CD4-positive, alpha-beta T cell treated with Interleukin-17A for 4 hours (primary cell): ENCODE data around the gene VAPB.

Experiments used
- DNase-seq: peaks from one replicate; pipeline ENCODE4 v3.0.0-alpha.2; 2020; ENCODE audit warnings: mixed read lengths

Gene VAPB

DNA sequence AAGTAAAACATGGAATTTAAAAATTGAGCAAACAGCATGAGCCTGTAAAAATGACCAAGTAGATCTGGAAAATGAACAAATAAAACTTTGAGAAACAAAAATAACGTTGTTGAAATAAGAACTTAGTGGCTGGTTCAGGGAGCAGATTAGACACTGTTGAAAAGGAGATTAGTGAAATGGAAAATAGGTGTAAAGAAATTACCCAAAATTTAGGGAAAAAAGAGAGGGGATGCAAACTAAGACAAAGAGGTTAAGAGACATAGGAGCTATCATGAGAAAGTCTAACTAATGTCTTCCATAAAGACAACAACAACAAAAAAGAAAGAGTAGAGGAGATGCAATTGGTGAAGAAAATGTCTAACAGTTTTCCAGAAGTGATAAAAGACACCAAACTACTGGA lies 97.2 kb downstream of the VAPB start:
- no peak for DNase-seq

DNA sequence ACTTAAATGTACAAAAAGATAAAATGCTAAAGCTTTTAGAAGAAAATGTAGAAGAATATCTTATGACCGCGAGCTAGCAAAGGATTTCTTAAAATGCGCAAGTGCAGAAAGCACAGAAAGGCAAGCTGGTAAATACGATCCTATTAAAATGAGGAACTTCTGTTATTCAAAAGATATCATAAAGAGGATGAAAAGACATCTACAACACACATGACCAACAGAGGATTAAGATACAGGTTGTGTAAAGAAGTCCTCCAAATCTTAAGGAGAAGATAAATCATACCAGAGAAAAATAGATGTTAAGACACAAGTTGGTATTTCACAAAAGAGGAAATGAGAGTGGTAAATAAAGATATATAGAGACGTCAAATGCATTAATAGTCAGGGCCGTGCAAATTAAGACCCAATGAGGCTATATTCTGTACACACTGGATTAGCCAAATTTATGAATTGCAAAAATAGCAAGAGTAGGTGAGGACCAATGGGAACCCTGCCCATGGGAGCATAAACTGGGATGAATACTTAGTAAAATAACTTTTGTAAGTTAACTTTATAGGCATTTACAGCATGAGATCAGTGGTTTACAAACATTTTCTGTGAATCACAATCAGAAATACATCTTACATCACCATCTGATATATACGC lies 103.2 kb downstream of the VAPB start:
- DNase-seq: no peak

DNA sequence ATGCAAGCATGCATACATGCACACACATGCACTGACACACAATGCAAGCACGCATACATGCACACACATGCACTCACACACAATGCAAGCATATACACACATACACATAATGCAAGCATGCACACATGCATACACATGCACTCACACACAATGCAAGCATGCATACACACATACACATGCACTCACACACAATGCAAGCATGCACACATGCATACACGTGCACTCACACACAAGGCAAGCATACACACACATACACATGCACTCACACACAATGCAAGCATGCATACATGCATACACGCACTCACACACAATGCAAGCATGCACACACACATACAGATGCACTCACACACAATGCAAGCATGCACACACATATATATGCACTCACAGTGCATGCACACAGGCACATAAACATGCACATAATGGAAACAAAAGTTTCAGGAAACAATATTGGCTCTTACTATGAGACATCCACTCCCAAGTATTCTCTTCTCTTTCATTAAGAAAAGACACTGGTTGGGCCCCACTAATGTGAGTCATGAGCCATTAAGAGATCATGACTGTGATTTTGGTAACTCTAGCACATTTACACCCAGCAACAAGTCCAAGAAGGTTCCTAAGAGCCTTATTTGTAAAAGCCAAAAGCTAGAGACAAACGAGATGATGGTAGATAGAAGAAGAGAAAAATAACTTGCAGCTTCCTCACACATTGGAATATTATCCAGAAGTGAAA lies 103.9 kb downstream of the VAPB start:
- no peak for DNase-seq

DNA sequence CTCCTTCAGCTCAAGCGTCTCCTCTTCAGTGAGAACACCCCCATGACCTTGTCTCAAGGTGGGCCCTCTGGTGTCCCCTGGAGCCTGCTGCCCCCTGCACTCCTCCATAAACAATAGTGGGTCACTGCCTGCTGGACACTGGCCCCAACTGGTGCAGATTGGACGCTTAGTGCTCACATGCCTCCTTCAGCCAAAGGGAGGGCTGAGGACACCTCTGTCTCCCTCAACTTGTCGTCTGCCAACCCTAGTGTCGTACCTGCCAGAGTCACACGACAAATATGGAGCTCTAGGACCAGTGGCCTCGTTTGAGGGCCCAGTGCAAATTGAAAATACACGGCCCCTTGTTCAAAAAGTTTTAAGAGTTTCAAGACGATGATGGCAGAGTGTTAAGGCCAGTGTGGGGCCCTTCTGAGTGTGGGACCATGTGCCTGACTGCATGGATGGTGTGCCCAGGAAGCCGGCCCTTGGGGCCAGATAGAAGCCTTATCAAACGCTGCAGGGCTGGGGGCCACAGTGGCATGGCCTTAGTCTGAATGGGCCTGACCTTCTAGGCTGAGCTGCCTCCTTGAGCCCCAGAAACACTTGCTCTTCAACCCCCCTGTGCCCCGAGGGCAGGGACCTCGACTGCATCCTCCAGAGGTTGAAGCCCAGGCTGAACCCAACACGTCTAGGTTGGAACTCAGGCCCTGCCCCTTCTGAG lies 106.0 kb downstream of the VAPB start:
- DNase-seq: no peak

DNA sequence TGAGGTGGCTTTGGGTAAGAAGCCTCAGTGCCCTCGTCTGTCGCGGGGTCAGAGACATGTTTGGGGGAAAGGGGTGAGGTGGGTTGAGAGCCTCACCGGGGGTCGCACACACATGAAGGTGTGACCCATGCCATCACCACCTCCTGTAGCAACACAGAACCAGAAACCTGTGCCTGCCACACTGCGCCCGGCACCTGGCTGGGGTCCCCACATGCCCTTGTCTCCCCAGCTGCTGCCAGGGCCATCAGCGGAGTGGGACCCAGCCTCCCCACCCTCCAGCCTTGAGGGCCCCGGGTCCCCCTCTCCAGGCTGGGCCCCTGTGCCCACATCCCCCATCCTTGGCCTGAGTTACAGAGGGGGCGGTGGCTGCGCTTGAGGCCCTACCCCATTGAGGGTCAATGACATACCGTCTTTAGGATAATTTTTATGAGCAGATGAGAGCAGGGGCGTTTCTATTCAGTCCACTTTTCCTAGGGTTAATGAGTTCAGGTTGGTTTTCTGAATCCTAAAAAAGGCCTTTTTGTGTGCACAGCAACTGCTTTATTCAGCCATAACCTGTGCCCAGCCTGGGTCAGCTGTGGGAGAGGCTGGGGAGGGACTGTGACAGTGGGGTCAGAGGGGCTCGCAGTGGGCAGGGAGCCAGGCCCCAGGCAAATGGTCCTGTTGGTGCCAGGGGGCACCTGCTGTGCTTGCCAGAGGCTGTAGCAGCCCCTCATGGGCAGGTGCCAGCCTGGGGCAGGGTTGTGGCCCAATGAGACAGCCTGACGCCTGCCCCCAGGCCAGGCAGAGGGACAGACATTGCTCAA lies 106.8 kb downstream of the VAPB start:
- no peak for DNase-seq

DNA sequence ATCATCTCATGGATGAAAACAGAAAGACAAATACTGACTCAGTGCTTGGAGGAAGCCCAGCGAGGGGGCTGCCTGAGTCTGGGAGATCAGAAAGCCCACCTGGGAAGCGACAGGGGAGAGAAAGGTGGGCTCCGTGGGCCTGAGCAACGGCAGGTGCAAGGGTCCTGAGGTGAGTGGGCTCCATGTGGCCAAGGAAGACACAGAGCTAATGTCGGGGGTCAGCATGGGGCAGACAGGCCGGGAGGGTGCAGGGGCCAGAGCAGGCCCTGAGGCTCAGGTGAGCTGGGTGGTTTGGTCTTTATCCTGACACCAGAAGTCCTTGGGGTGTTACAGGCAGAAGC lies 107.4 kb downstream of the VAPB start:
- DNase-seq: no peak

DNA sequence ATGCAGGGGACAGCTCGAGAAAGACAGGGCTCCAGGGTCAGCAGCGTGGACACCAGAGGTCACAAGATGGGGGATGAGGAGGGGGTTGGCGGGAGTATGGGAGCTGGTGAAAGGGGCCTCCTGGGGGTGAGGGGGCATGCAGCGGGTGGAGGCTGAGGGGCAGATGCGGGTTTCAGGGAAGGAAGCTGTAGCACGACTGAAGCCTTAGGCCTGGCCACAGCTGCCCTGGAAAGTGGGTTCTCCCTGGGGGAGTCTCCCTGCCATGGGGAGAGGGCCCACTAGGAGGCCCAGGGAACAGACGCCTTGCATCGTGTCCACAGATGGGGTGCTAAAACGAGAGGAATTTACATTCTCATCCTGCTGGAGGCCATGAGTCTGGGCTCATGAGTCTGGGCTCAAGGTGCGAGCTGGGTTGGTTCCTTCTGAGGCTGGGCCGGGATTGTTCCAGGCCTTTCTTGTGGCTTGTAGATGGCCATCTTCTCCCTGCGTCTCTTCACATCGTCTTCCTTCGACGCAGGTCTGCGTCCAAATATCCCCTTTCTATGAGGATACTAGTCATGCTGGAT lies 108.1 kb downstream of the VAPB start:
- DNase-seq: no peak

DNA sequence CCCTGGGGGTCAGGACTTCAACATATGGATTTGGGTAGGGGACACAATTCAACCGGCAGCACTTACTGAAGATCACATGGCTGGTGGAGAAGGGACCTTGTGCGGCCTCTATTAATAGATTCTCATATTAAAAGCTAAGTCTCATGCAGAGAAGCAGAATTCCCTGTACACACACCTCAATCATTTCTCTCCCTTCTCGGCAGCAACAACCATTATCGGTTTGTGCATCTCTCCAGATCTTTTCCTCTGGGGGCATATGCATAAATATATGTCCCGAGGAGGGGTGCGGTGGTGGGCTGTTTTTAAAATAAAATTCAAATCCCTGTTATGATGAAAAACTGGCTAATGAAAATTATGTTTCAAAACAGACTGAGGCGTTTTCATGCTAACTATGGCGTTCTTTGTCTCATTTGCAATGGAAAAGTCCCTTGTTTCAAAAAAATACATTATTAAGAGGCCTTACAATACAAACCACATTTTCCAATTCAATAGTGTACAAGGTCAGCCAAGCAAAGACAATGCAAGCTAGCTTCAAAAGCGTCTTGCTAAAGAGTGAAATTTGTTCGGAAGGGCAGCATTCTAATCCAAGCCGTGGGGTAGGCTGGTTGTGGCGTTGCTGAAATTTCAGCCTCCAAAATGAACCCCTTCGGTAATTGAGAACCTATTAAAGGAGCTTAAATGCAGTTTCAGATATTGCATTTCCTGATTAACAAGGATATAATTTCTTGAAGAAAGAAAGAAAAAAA lies 108.9 kb downstream of the VAPB start:
- no peak for DNase-seq

DNA sequence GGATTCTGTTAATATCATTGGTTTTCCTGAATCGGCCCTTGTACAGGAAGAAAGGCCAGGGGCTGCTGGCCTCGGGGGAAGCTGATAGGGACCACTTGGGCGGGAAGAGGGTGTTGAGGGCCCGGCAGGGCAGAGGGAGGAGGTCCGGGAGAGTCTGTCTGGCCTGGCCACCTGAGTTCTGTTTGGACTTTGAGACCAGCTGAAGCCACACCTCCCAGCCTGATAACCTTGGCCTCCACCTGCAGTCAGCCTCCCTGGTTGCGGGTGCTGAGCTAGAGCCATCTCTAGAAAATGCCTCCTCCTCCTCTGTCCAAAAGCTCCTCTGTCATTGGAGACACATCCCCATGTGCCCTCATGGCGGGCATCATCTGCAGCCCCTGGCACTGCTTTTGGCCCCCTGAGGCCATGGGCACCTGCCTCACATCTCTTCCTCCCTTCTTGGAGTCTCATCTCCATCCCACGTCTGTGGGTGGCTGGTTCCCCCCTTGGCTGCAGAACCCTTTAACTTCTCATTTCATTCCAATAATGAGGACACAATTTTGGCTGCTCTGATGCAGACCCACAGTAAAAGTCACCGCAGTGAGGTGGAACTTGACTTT lies 109.5 kb downstream of the VAPB start:
- DNase-seq: no peak

DNA sequence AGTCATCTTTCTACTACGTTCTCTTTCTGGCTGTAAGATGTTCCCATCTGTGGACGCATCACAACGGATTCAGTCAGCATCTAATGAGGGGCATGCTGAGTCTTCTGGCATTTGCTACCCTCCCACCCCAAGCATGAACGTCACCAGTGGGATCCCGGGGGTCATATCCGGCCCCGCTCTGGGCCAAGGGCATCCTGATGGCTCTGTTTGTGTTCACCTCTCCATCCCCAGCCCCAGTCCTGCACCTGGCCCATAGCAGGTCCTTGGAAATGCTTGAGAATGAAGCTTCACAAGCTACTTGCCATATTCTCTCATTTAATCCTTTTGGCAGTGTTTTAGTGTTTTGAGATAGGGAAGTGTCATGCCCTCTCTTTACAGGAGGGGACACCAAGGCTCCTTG lies 111.2 kb downstream of the VAPB start:
- no peak for DNase-seq
